Left lung (tissue), 14 donors: ENCODE data around the gene OR2A42. TPM values are rescaled to one million over a fixed set of nuclear protein-coding genes. Genes with fewer than 3 reads are reported as not detected.
"Not testable (repeated sequence)": the region's sequence is repeated elsewhere in the genome, so short reads cannot be mapped to it uniquely, and the experiment has no call there.

Experiments used
- ATAC-seq: fragments of 200-7000 bp; cut with Tn5 transposase; one replicate; pipeline ENCODE4 v1.9.1; 2020; ENCODE audit warnings: moderate library complexity
- DNase-seq, 4 donors: peaks; one replicate each; pipeline ENCODE4 v3.0.0-alpha.2; 2013 to 2020
- H3K27ac ChIP-seq, 2 donors: fragments of 200-600 bp; sonication (generic) in 1 of 2; one replicate each; pipeline versions ENCODE4 v1.5.0 to v1.8.0; 2020 to 2021
- H3K27me3 ChIP-seq, 2 donors: fragments of 200-600 bp; sonication (generic) in 1 of 2; one replicate each; pipeline versions ENCODE4 v1.5.0 to v1.8.0; 2020 to 2021
- H3K36me3 ChIP-seq, 2 donors: fragments of 200-600 bp; sonication (generic) in 1 of 2; one replicate each; pipeline versions ENCODE4 v1.5.0 to v1.8.0; 2020 to 2021
- H3K4me1 ChIP-seq, 2 donors: fragments of 200-600 bp; one replicate each; pipeline ENCODE4 v1.8.0; 2021
- H3K4me3 ChIP-seq, 2 donors: fragments of 200-600 bp; sonication (generic) in 1 of 2; one replicate each; pipeline versions ENCODE4 v1.5.0 to v1.8.0; 2020 to 2021; ENCODE audit warnings: mild to moderate bottlenecking in 1 of 2
- H3K9me3 ChIP-seq, 2 donors: fragments of 200-600 bp; sonication (generic) in 1 of 2; one replicate each; pipeline versions ENCODE4 v1.5.0 to v1.8.0; 2020 to 2021
- intact Hi-C, 2 donors: fragments of 100-400 bp; cut with DNase I; formaldehyde crosslinking; loops; one replicate each; pipeline versions ENCODE4 v1.11.2 to v1.14.2; 2022
- long read RNA-seq, 12 donors: library from polyadenylated mRNA in 2 of 12; unstranded in 2 of 12; transcript quantifications; one replicate each; pipeline ENCODE4 v2.0.0 and lab custom pipeline, GENCODE V29; 2019 to 2026
- polyA plus RNA-seq, 6 donors: library from polyadenylated mRNA; unstranded; fragments of 120-200 nt; gene quantifications; one replicate each; pipeline ENCODE4 v1.2.1, GENCODE V29; 2013; ENCODE audit not compliant: insufficient read length in 6 of 6
- total RNA-seq, 2 donors: library from RNA; stranded (reverse); fragmentation: NEBNext Ultra II Directional; extraction: Animal tissue kit (Norgen Biotek cat#: 25700); gene quantifications; one replicate each; pipeline ENCODE4 v1.2.1, GENCODE V29; 2021
- donor health status: DM: no; HTN: yes; CAD: no.
- donor health status: DM: no; HTN: no; CAD: no.

Gene OR2A42, protein sequence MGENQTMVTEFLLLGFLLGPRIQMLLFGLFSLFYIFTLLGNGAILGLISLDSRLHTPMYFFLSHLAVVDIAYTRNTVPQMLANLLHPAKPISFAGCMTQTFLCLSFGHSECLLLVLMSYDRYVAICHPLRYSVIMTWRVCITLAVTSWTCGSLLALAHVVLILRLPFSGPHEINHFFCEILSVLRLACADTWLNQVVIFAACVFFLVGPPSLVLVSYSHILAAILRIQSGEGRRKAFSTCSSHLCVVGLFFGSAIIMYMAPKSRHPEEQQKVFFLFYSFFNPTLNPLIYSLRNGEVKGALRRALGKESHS
- total RNA-seq (not detected), polyA plus RNA-seq (1 to 10 TPM; 1.1 to 5.6 (median 3.2) TPM)
- long read RNA-seq, donor 1, partial matches to known transcripts = 0 of 9 reads
- long read RNA-seq, donor 1, other reads (novel, unspliced or antisense) = 7 of 9 reads
- long read RNA-seq, donor 2 = 0 reads
- long read RNA-seq, donor 3 = 0 reads
- long read RNA-seq, donor 4 = 0 reads
- long read RNA-seq, donor 5, partial matches to known transcripts = 5 of 6 reads
- long read RNA-seq, donor 5, other reads (novel, unspliced or antisense) = 0 of 6 reads
- long read RNA-seq, donor 6 = 0 reads
- long read RNA-seq, donor 7, partial matches to known transcripts = 0 of 1 reads
- long read RNA-seq, donor 7, other reads (novel, unspliced or antisense) = 0 of 1 reads
- long read RNA-seq, donor 8, partial matches to known transcripts = 0 of 6 reads
- long read RNA-seq, donor 8, other reads (novel, unspliced or antisense) = 5 of 6 reads
- long read RNA-seq, donor 9 = 0 reads
- long read RNA-seq, donor 10 = 0 reads
- long read RNA-seq, donor 11, partial matches to known transcripts = 0 of 1 reads
- long read RNA-seq, donor 11, other reads (novel, unspliced or antisense) = 0 of 1 reads
- long read RNA-seq, donor 12, partial matches to known transcripts = 0 of 5 reads
- long read RNA-seq, donor 12, other reads (novel, unspliced or antisense) = 5 of 5 reads

GRCh38 chr7:144239365-144239764 lies at the start of gene OR2A42:
Gene OR2A42, minus strand, starts transcription at chr7:144239605. Its CDS starts 6,762 bp downstream, at chr7:144232843.
- H3K27ac ChIP-seq, H3K36me3 ChIP-seq, H3K9me3 ChIP-seq, H3K4me1 ChIP-seq, ATAC-seq, H3K4me3 ChIP-seq, intact Hi-C loops, H3K27me3 ChIP-seq, DNase-seq: not testable (repeated sequence)

DNA sequence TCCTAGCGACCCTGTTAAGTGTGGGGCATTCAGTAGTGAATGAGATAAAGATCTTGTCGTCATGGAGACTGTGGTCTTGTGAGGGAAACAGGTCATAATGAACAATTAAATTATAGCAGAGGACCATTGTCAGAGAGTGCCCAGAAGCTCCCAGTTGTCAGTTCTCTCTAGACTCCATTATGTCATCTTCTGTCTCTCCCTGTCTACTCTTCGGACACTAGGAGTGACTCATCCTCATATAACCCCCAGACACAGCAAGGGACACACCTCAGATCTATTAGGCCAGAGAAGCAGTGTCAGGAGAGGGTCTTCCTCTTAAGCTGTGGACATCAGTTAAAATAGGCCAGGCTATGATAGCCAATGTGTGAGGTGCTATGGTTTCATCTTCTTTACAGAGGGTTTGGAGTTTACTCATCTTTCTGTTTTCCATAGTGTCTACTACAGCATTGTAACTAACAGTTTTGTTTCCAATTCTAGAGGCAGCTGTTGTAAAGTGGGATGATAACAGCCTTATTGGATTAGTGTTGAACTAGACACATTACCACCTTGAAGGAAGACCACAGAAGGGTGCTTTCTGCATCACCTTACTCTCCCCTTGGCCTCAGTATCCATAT lies 47.9 kb upstream of the OR2A42 start:
- DNase-seq, intact Hi-C loops, H3K4me3 ChIP-seq, H3K27me3 ChIP-seq, H3K9me3 ChIP-seq, H3K4me1 ChIP-seq, H3K27ac ChIP-seq, ATAC-seq, H3K36me3 ChIP-seq: not testable (repeated sequence)

GRCh38 chr7:144283716-144284115 lies 44.3 kb upstream of the OR2A42 start:
- H3K4me1 ChIP-seq, DNase-seq, ATAC-seq, H3K27ac ChIP-seq, H3K4me3 ChIP-seq, H3K27me3 ChIP-seq, H3K9me3 ChIP-seq, H3K36me3 ChIP-seq, intact Hi-C loops: not testable (repeated sequence)

GRCh38 chr7:144282490-144282889 lies 43.1 kb upstream of the OR2A42 start:
- H3K27me3 ChIP-seq, DNase-seq, H3K36me3 ChIP-seq, H3K4me1 ChIP-seq, H3K9me3 ChIP-seq, H3K27ac ChIP-seq, H3K4me3 ChIP-seq, ATAC-seq, intact Hi-C loops: not testable (repeated sequence)

DNA sequence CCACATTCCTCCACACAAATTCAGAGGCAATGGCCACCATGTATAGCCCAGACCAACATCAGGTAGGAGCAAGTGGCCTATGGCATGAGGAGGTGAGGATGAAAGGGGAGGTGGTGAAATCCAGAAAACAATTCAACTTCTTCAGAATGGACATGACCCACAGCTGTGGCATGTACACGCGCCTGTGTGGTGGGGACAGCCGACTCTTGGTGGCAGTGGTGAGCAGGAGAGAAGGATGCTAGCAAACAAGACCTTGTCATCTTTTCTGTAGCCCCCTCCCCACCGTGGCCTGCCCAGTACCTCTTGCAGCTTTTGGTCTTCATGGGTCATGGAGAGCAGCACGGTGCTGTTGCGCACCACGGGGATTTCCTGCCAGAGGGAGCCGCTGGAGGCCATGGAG lies 42.6 kb upstream of the OR2A42 start:
- H3K4me1 ChIP-seq, H3K36me3 ChIP-seq, intact Hi-C loops, H3K27ac ChIP-seq, H3K4me3 ChIP-seq, ATAC-seq, DNase-seq, H3K27me3 ChIP-seq, H3K9me3 ChIP-seq: not testable (repeated sequence)

DNA sequence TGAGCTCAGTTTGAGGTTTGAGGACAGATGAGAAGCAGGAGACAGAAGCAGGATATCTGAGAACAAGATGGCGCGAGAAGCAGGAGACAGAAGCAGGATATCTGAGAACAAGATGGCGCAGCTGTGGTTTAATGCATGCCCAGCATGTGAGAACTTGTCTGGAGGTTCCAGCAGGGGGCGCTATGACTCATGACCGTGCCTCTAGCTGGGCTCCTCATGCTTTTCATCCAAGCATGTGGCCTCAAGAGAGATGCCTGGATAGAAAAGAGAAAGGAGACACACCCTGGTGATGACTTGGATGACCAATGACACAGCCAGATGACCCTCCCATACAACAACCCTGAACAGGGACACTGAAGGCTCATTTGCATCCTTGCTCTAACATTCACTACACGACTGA lies 40.6 kb upstream of the OR2A42 start:
- peak; percentile 49 for ATAC-seq
- H3K27me3 ChIP-seq, H3K27ac ChIP-seq, intact Hi-C loops, DNase-seq, H3K9me3 ChIP-seq, H3K4me1 ChIP-seq, H3K36me3 ChIP-seq, H3K4me3 ChIP-seq: not testable (repeated sequence)

DNA sequence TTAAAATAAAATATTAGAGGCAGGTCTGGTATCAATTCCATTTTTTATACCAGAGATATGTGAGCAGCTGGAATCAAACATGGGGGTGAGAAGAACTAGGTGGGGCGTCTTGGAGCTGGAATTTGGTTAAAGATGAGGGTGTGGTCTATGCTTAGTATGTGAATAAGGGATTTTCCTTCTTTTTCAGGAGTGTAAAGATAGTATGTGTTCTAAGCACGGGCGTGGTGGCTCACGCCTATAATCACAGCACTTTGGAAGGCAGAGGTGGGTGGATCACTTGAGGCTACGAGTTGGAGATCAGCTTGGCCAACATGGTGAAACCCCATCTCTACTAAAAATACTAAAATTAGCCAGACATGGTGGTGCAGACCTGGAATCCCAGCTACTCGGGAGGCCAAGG lies 35.9 kb upstream of the OR2A42 start:
- intact Hi-C loops, DNase-seq, ATAC-seq, H3K4me3 ChIP-seq, H3K36me3 ChIP-seq, H3K9me3 ChIP-seq, H3K27ac ChIP-seq, H3K4me1 ChIP-seq, H3K27me3 ChIP-seq: not testable (repeated sequence)

GRCh38 chr7:144269188-144269587 lies 29.8 kb upstream of the OR2A42 start, which contains the start of gene CTAGE8:
Gene CTAGE8, minus strand, starts transcription at chr7:144269288. Its CDS starts 38 bp downstream, at chr7:144269250.
- H3K9me3 ChIP-seq, H3K4me3 ChIP-seq, H3K27ac ChIP-seq, H3K36me3 ChIP-seq, ATAC-seq, H3K4me1 ChIP-seq, H3K27me3 ChIP-seq, DNase-seq, intact Hi-C loops: not testable (repeated sequence)

DNA sequence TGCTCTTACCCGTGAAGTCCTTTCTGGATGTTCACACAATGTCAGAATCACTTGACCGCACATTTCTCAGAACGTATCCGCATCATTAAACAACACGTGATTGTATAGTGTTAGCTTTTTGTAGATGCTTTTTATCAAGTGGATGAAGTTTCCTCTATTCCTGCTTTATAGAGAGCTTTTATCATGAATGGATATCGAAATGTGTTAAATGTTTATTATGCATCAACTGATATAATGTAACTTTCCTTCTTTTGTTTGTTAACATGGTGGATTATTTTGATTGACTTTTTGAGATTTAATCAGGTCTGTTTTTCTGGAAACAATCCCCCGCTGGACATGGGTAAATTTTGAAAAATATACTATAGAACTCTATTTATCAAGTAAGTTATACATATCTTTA lies 25.3 kb upstream of the OR2A42 start, which contains the start of gene OR2A7:
Gene OR2A7, minus strand, starts transcription at position 101 of the 400 bp plus-strand sequence. CDS start 5,164 bp downstream, outside the sequence.
- ATAC-seq, DNase-seq: not testable (repeated sequence)

GRCh38 chr7:144262128-144262527 lies 22.7 kb upstream of the OR2A42 start:
- H3K27me3 ChIP-seq, ATAC-seq, H3K9me3 ChIP-seq, DNase-seq, H3K36me3 ChIP-seq, H3K27ac ChIP-seq, intact Hi-C loops, H3K4me3 ChIP-seq, H3K4me1 ChIP-seq: not testable (repeated sequence)

More for the DNA sequence above, 25.3 kb upstream of the OR2A42 start, which contains the start of gene OR2A7:
- H3K27me3 ChIP-seq, intact Hi-C loops, H3K27ac ChIP-seq, H3K4me3 ChIP-seq, H3K4me1 ChIP-seq, H3K9me3 ChIP-seq, H3K36me3 ChIP-seq: not testable (repeated sequence)

GRCh38 chr7:144259067-144259466 lies 19.7 kb upstream of the OR2A42 start:
- intact Hi-C loops, DNase-seq, H3K36me3 ChIP-seq, H3K27ac ChIP-seq, ATAC-seq, H3K4me3 ChIP-seq, H3K9me3 ChIP-seq, H3K4me1 ChIP-seq, H3K27me3 ChIP-seq: not testable (repeated sequence)
